ENCODE measurements around the gene OR2G2.

OR2G2 gene

DNA sequence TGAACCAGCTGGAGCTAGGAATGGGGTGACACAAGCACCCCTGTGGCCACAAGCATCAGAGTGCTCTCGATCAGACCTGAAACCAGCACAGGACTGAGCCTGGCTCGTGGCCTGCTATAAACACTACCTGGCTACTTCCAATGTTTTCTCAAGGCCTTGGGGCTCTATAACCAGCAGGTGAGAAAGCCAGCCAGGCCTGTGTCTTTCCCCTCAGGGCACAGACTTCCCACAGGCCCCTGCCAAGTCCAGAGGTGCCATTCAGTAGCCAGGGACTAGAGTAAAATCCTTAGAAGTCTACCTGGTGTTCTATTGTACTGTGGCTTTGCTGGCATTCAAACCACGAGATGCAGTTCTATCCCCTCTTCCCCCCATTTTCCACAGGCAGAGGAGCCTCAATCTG, 39.8 kb downstream of the OR2G2 start:
- no peak for DNase-seq (ENCODE audit: low read depth)
- in situ Hi-C loops (cut with HindIII; ENCODE audit: low sequenced_read_pairs) = no loop called here
- H3K4me3 ChIP-seq (ENCODE audit: low read depth, low read length) = no peak overlapping the region
- TF ChIP-seq, protein P1, sequence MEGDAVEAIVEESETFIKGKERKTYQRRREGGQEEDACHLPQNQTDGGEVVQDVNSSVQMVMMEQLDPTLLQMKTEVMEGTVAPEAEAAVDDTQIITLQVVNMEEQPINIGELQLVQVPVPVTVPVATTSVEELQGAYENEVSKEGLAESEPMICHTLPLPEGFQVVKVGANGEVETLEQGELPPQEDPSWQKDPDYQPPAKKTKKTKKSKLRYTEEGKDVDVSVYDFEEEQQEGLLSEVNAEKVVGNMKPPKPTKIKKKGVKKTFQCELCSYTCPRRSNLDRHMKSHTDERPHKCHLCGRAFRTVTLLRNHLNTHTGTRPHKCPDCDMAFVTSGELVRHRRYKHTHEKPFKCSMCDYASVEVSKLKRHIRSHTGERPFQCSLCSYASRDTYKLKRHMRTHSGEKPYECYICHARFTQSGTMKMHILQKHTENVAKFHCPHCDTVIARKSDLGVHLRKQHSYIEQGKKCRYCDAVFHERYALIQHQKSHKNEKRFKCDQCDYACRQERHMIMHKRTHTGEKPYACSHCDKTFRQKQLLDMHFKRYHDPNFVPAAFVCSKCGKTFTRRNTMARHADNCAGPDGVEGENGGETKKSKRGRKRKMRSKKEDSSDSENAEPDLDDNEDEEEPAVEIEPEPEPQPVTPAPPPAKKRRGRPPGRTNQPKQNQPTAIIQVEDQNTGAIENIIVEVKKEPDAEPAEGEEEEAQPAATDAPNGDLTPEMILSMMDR (IDR thresholded peaks at IDR 0.05; ENCODE audit: low read depth, low read length, missing control alignments) = no peak

DNA sequence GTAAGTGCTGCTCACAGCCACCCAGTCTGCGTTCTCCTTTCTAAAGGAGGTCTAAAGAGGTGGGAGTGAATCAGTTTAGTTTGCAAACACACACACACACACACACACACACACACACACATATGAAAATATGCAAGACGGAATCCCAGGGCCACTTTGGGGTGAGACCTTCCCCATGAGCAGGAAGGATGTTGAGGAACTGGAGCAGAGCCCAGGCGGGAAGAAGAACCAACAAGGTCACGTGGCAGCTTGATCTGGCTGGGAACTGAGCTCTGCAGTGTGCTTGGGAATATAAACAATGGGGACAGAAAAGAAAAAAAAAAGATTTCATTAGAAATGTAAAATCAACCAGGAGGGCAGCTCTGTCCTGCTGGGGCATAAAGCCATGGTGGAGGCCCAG, 49.9 kb downstream of the OR2G2 start:
- no peak overlapping the region for H3K4me3 ChIP-seq (ENCODE audit: low read depth, low read length)
- DNase-seq (ENCODE audit: low read depth) = no peak
- TF ChIP-seq, protein P1 (IDR thresholded peaks at IDR 0.05; ENCODE audit: low read depth, low read length, missing control alignments) = no peak
- in situ Hi-C loops (cut with HindIII; ENCODE audit: low sequenced_read_pairs) = no loop called here

DNA sequence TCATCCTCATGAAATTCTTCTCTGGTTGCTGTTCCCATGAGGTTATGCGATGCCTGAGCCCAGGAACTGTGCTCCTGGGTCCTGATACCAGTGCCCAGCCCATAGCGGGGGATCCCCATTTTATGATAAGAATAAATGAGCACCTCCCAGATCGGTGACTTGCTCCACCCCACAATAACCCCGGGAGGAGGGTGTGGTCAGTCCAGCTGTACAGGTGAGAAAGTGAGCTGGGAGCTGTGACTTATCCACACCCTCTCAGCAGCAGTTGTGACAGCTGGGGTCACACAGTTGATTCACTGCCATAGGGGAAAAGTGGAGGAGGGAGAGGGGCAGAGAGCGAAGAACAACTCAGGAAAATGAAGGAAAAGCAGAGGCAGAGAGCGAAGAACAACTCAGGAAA, 50.6 kb downstream of the OR2G2 start:
- no peak overlapping the region for H3K4me3 ChIP-seq (ENCODE audit: low read depth, low read length)
- in situ Hi-C loops (cut with HindIII; ENCODE audit: low sequenced_read_pairs) = no loop called here
- TF ChIP-seq, protein P1 (IDR thresholded peaks at IDR 0.05; ENCODE audit: low read depth, low read length, missing control alignments) = no peak
- no peak for DNase-seq (ENCODE audit: low read depth)

Data from astrocyte of the cerebellum (primary cell).